Measurements from ENCODE around the gene BAAT.
A peak's percentile ranks its signal among the peaks of the same experiment; 100 is the strongest.

BAAT gene

GRCh38 chr9:101399643-101399970 lies 14.8 kb upstream of the BAAT start:
- Histone ChIP-seq H3K79me2 (ENCODE audit: insufficient read depth, low read length) (peaks cover 59% of the 10 kb centered on the region), H3K4me2 (ENCODE audit: low read depth, low read length, poor library complexity, severe bottlenecking) (peak overlapping the region; percentile 91), H3K36me3 (ENCODE audit: low read length) (peaks cover 58% of the 10 kb centered on the region)

DNA sequence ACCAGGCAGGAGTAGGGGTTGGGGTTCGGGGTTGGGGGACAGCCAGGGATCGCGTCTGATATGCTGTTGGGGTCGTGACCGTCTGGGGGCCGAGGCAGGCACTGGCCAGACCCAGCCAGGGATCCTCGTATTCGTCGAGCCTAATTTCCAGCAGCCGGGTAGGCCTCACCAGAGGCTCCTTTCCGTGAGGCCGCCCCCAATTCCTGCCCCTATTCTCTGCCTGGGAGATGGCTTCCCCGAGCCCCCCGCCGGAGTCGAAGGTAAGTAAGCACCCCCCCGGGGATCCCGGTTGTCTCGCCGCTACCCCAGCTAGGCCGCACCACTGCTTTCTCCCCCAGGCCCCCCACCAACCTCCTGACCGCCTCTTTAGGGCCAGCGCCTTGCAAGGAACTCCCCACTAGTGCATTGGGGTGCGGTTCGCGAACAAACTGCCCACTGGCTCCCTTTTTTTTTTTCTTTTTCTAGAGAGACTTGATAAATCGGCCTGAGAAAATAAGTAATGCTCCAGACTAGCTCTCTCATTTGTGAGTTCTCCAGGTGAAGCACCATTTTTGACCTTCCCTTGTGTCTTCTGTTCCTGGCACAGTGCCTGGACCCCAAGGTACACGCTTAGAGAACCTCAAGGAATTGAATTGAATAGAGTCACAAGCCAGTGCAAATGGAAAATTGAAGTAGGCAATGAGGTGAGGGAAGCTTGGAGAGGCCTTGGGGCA lies 14.3 kb upstream of the BAAT start:
- no peaks in the 10 kb centered on the region for H3K27me3 ChIP-seq (ENCODE audit: low read length)
- no peaks in the 10 kb centered on the region for H4K20me1 ChIP-seq (ENCODE audit: low read depth, low read length)
- TF ChIP-seq, protein P1, sequence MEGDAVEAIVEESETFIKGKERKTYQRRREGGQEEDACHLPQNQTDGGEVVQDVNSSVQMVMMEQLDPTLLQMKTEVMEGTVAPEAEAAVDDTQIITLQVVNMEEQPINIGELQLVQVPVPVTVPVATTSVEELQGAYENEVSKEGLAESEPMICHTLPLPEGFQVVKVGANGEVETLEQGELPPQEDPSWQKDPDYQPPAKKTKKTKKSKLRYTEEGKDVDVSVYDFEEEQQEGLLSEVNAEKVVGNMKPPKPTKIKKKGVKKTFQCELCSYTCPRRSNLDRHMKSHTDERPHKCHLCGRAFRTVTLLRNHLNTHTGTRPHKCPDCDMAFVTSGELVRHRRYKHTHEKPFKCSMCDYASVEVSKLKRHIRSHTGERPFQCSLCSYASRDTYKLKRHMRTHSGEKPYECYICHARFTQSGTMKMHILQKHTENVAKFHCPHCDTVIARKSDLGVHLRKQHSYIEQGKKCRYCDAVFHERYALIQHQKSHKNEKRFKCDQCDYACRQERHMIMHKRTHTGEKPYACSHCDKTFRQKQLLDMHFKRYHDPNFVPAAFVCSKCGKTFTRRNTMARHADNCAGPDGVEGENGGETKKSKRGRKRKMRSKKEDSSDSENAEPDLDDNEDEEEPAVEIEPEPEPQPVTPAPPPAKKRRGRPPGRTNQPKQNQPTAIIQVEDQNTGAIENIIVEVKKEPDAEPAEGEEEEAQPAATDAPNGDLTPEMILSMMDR (IDR thresholded peaks at IDR 0.05; ENCODE audit: insufficient read depth, low read length, poor library complexity, severe bottlenecking) = no peak
- TF ChIP-seq EZH2phosphoT487 (conservative IDR thresholded peaks at IDR 0.05; ENCODE audit: low read length) = no peak
- peak overlapping the region; percentile 91 for H3K4me2 ChIP-seq (ENCODE audit: low read depth, low read length, poor library complexity, severe bottlenecking)
- peak overlapping the region; percentile 73 for H3K9ac ChIP-seq (ENCODE audit: low read length)
- peak overlapping the region; percentile 43 for H3K27ac ChIP-seq (ENCODE audit: low read depth, low read length)
- peak overlapping the region; percentile 60 for H2AFZ ChIP-seq (ENCODE audit: low read depth, low read length, severe bottlenecking)
- H3K36me3 ChIP-seq (ENCODE audit: low read length) = peaks cover 58% of the 10 kb centered on the region
- H3K4me3 ChIP-seq (ENCODE audit: insufficient read depth, low read length, poor library complexity, severe bottlenecking) = peak overlapping the region; percentile 93
- no peaks in the 10 kb centered on the region for H3K9me3 ChIP-seq (ENCODE audit: insufficient read depth, low read length)
- no peaks in the 10 kb centered on the region for H3K9me2 ChIP-seq (replicated peaks; ENCODE audit: insufficient read depth, low read length)
- H3F3A ChIP-seq (ENCODE audit: insufficient read depth) = no peaks in the 10 kb centered on the region
- H3K79me2 ChIP-seq (ENCODE audit: insufficient read depth, low read length) = peaks cover 64% of the 10 kb centered on the region

More at GRCh38 chr9:101399643-101399970, 14.8 kb upstream of the BAAT start:
- Histone ChIP-seq H2AFZ (ENCODE audit: low read depth, low read length, severe bottlenecking) (no peak overlapping the region), H3K9me3 (ENCODE audit: insufficient read depth, low read length) (peaks cover 1% of the 10 kb centered on the region; the same call in 1 of the 2 replicates), H3K9ac (ENCODE audit: low read length) (peak overlapping the region; percentile 73), H4K20me1 (ENCODE audit: low read depth, low read length) (no peaks in the 10 kb centered on the region), H3K27ac (ENCODE audit: low read depth, low read length) (peak overlapping the region; percentile 43; the same call in 1 of the 2 replicates), H3K9me2 (replicated peaks; ENCODE audit: insufficient read depth, low read length) (no peaks in the 10 kb centered on the region), H3F3A (ENCODE audit: insufficient read depth) (no peaks in the 10 kb centered on the region), H3K27me3 (ENCODE audit: low read length) (no peaks in the 10 kb centered on the region), H3K4me3 (ENCODE audit: insufficient read depth, low read length, poor library complexity, severe bottlenecking) (peak overlapping the region; percentile 93)
- TF ChIP-seq, protein P1 (IDR thresholded peaks at IDR 0.05; ENCODE audit: insufficient read depth, low read length, poor library complexity, severe bottlenecking) = no peak
- no peak for TF ChIP-seq EZH2phosphoT487 (conservative IDR thresholded peaks at IDR 0.05; ENCODE audit: low read length)

DNA sequence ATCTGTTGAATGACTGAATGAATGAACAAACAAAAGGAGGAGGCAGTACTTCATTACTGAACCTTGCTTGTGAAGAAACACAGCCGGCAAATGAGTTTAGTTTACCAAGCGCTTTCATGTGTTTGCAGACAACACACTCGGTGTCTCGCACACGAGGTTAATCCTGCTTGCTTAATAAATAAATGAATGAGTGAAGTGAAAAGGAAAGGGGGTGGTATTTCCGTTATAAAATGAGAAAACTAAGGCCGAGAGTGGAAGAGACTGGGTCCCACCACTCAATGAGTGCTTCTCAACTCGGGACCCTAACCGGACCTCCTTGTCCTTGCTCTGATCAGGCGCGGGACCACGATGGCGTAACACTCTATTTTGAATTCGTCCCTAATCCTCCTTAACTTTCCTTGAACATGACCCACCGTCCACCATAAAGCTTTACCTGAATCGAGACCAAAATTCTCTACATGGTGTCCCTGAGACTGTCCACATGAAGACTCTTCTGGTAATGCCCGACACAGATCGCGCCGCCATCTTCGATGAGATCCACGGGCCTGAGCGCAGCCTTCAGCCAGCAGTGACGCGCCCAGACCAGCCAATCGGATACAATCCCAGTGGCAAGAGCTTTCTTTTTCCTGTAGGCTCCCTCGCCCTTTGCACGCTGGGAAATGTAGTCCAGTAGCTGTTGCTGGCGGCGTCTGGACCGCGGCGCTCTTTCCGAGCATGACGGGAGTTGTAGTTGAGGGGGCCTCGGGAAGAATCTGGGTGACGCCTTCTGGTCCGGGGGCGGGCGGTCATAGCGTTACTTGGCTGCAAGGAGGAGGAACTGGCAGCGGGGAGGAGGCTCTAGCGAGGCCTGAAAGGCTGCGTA lies 13.5 kb upstream of the BAAT start, which contains the start of the genes MRPL50 and ZNF189:
Gene MRPL50 (minus strand): TSS at position 551 of the 862 bp plus-strand sequence. CDS start 26 bp downstream, at position 525.
Gene ZNF189 (plus strand): TSS at position 784 of the 862 bp plus-strand sequence. CDS start 306 bp downstream, outside the sequence.
- no peaks in the 10 kb centered on the region for H3K9me3 ChIP-seq (ENCODE audit: insufficient read depth, low read length)
- peak within 1 kb of the TSS; percentile 91 for H3K4me2 ChIP-seq (ENCODE audit: low read depth, low read length, poor library complexity, severe bottlenecking)
- peak within 1 kb of the TSS; percentile 82 for H3K9ac ChIP-seq (ENCODE audit: low read length)
- H3K27ac ChIP-seq (ENCODE audit: low read depth, low read length) = peak within 1 kb of the TSS; percentile 43
- H3K79me2 ChIP-seq (ENCODE audit: insufficient read depth, low read length) = peaks cover 67% of the 10 kb centered on the region
- no peaks in the 10 kb centered on the region for H3K9me2 ChIP-seq (replicated peaks; ENCODE audit: insufficient read depth, low read length)
- no peaks in the 10 kb centered on the region for H4K20me1 ChIP-seq (ENCODE audit: low read depth, low read length)
- peak within 1 kb of the TSS; percentile 93 for H3K4me3 ChIP-seq (ENCODE audit: insufficient read depth, low read length, poor library complexity, severe bottlenecking)
- no peaks in the 10 kb centered on the region for H3K27me3 ChIP-seq (ENCODE audit: low read length)
- TF ChIP-seq, protein P1 (IDR thresholded peaks at IDR 0.05; ENCODE audit: insufficient read depth, low read length, poor library complexity, severe bottlenecking) = no peak
- no peak for TF ChIP-seq EZH2phosphoT487 (conservative IDR thresholded peaks at IDR 0.05; ENCODE audit: low read length)
- no peaks in the 10 kb centered on the region for H3F3A ChIP-seq (ENCODE audit: insufficient read depth)
- H2AFZ ChIP-seq (ENCODE audit: low read depth, low read length, severe bottlenecking) = peak within 1 kb of the TSS; percentile 92
- H3K36me3 ChIP-seq (ENCODE audit: low read length) = peaks cover 58% of the 10 kb centered on the region

Data from SU-DHL-6 (cell line).